M059J (cell line): ENCODE measurements around the gene MYBPHL. TPM values are rescaled to one million over a fixed set of nuclear protein-coding genes. Genes with fewer than 3 reads are reported as not detected.

Experiments used
- DNase-seq: peaks from one replicate; pipeline ENCODE4 v3.0.0-alpha.2; 2012; ENCODE audit warnings: low read depth
- total RNA-seq: library from RNA; depleted of rRNA; stranded (reverse); fragments of >200 nt; shearing (Covaris generic); gene quantifications from 2 replicates; pipeline ENCODE4 v1.2.3, GENCODE V29; 2014; rRNA removed

MYBPHL gene
- total RNA-seq, 1 experiment from 2014 or later, result not detected

- no peak for DNase-seq
These were observed 54.5 kb downstream of the MYBPHL start for GRCh38 chr1:109252167-109252892.

GRCh38 chr1:109251277-109252166 lies 55.3 kb downstream of the MYBPHL start:
- DNase-seq, result no peak

- DNase-seq, result no peak
These were observed 56.1 kb downstream of the MYBPHL start for GRCh38 chr1:109250454-109251276.

- no peak for DNase-seq
These were observed 57.0 kb downstream of the MYBPHL start for GRCh38 chr1:109249654-109250401.

- peak; percentile 65 for DNase-seq
These were observed 57.8 kb downstream of the MYBPHL start, which contains the start of gene CELSR2 for GRCh38 chr1:109248797-109249629. Gene CELSR2 (plus strand): TSS chr1:109249539. CDS start chr1:109250080, 541 bp downstream.

GRCh38 chr1:109248444-109248796 lies 58.4 kb downstream of the MYBPHL start:
- no peak for DNase-seq

- no peak for DNase-seq
These were observed 59.1 kb downstream of the MYBPHL start for GRCh38 chr1:109247401-109248365.

- DNase-seq, result no peak
These were observed 60.7 kb downstream of the MYBPHL start for GRCh38 chr1:109246141-109246551.

- DNase-seq, result no peak
These were observed 62.8 kb downstream of the MYBPHL start for GRCh38 chr1:109243860-109244552.

GRCh38 chr1:109243221-109243620 lies 63.6 kb downstream of the MYBPHL start:
- no peak for DNase-seq

- no peak for DNase-seq
These were observed 64.4 kb downstream of the MYBPHL start for GRCh38 chr1:109242387-109242786.

Other genes with a start within 250 kb of the MYBPHL start
- 73.4 and 97.8 TPM in 2 replicates for gene TAF13, start 231.0 kb downstream of the MYBPHL start, total RNA-seq
- 38.5 and 44.8 TPM in 2 replicates for gene TMEM167B, start 216.2 kb downstream of the MYBPHL start, total RNA-seq
- gene ELAPOR1, start 192.9 kb downstream of the MYBPHL start, total RNA-seq, result 0.84 and 1.1 TPM in 2 replicates
- gene SARS1, start 93.1 kb downstream of the MYBPHL start, total RNA-seq, result 110 and 149 TPM in 2 replicates
- 3.7 and 6.9 TPM in 2 replicates for gene CELSR2, start 57.5 kb downstream of the MYBPHL start, total RNA-seq
- gene PSRC1, start 23.9 kb downstream of the MYBPHL start, total RNA-seq, result 68.3 and 83.5 TPM in 2 replicates
- gene SORT1, start 90.9 kb upstream of the MYBPHL start, total RNA-seq, result 22.0 and 28.3 TPM in 2 replicates
- 119 and 162 TPM in 2 replicates for gene PSMA5, start 119.4 kb upstream of the MYBPHL start, total RNA-seq
- gene SYPL2, start 159.5 kb upstream of the MYBPHL start, total RNA-seq, result 0.05 TPM in 1 of 2 replicates, not detected in the other
- gene ATXN7L2, start 176.9 kb upstream of the MYBPHL start, total RNA-seq, result 2.4 and 5.0 TPM in 2 replicates
- 6.6 and 8.0 TPM in 2 replicates for gene CYB561D1, start 187.1 kb upstream of the MYBPHL start, total RNA-seq
- gene AMIGO1, start 202.7 kb upstream of the MYBPHL start, total RNA-seq, result 1.1 and 2.4 TPM in 2 replicates
- not detected in 2 replicates for gene GPR61, start 232.9 kb upstream of the MYBPHL start, total RNA-seq
- gene GNAI3, start 241.6 kb upstream of the MYBPHL start, total RNA-seq, result 11.1 and 14.8 TPM in 2 replicates